GM19238 (cell line): ENCODE measurements around the gene ABCB4.

ENCODE experiments used
- DNase-seq: peaks from one replicate; pipeline ENCODE4 v3.0.0; 2011; ENCODE audit warnings: low spot score; ENCODE audit not compliant: insufficient read length

ABCB4 gene

GRCh38 chr7:87424075-87424474, 51.4 kb downstream of the ABCB4 start:
- no peak for DNase-seq

GRCh38 chr7:87420173-87420572, 55.3 kb downstream of the ABCB4 start:
- DNase-seq, result no peak

GRCh38 chr7:87416682-87417587, 58.5 kb downstream of the ABCB4 start:
- no peak for DNase-seq

GRCh38 chr7:87414794-87415188, 60.7 kb downstream of the ABCB4 start:
- DNase-seq, result no peak

GRCh38 chr7:87413951-87414793, 61.3 kb downstream of the ABCB4 start:
- no peak for DNase-seq

GRCh38 chr7:87413029-87413428, 62.5 kb downstream of the ABCB4 start:
- DNase-seq, result no peak

GRCh38 chr7:87411186-87411585, 64.3 kb downstream of the ABCB4 start:
- no peak for DNase-seq

- no peak for DNase-seq
Observed at GRCh38 chr7:87404674-87405073, 70.8 kb downstream of the ABCB4 start.

- DNase-seq, result no peak
Observed at GRCh38 chr7:87398446-87398845, 77.0 kb downstream of the ABCB4 start.

GRCh38 chr7:87395442-87396020, 79.9 kb downstream of the ABCB4 start:
- no peak for DNase-seq

GRCh38 chr7:87391020-87391701, 84.3 kb downstream of the ABCB4 start:
- DNase-seq, result no peak

- DNase-seq, result no peak
Observed at GRCh38 chr7:87380905-87381304, 94.6 kb downstream of the ABCB4 start.

- no peak for DNase-seq
Observed at GRCh38 chr7:87375662-87376435, 99.6 kb downstream of the ABCB4 start.

GRCh38 chr7:87370660-87371180, 104.8 kb downstream of the ABCB4 start:
- DNase-seq, result no peak

GRCh38 chr7:87369216-87369615, 106.3 kb downstream of the ABCB4 start:
- no peak for DNase-seq

- no peak for DNase-seq
Observed at GRCh38 chr7:87364246-87364645, 111.2 kb downstream of the ABCB4 start.

GRCh38 chr7:87363342-87363741, 112.1 kb downstream of the ABCB4 start:
- no peak for DNase-seq

- DNase-seq, result no peak
Observed at GRCh38 chr7:87361320-87361719, 114.2 kb downstream of the ABCB4 start.

GRCh38 chr7:87359366-87359765, 116.1 kb downstream of the ABCB4 start:
- DNase-seq, result no peak

GRCh38 chr7:87356448-87356847, 119.0 kb downstream of the ABCB4 start:
- no peak for DNase-seq
